GM12801 (cell line): ENCODE data around the gene CR2.

ENCODE experiments used
- TF ChIP-seq, protein P1 (sequence below): IDR thresholded peaks from one replicate; pipeline ENCODE4 v1.5.1; 2011; ENCODE audit warnings: control low read depth; ENCODE audit not compliant: insufficient read length; ENCODE audit errors: extremely low read depth

Gene CR2

DNA sequence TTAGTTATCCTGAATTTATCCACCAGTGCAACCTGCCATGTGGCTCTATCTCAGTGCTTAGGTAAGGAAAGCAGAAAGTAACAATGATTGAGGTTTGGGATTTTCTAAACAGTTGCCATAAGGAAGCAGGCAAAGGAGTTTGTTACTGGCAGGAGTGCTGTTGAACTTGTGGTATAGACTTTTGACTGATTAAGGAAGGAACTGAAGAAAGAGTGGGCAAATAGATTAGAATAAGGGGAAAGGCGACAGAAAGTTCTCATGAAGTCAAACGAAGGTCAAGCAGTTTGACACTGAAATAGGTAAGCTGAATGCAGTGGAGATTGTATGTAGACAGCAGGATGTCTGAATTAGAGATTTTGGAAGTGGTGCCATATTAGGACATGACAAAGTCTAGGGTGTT is 24.2 kb upstream of the CR2 start:
- TF ChIP-seq, protein P1, sequence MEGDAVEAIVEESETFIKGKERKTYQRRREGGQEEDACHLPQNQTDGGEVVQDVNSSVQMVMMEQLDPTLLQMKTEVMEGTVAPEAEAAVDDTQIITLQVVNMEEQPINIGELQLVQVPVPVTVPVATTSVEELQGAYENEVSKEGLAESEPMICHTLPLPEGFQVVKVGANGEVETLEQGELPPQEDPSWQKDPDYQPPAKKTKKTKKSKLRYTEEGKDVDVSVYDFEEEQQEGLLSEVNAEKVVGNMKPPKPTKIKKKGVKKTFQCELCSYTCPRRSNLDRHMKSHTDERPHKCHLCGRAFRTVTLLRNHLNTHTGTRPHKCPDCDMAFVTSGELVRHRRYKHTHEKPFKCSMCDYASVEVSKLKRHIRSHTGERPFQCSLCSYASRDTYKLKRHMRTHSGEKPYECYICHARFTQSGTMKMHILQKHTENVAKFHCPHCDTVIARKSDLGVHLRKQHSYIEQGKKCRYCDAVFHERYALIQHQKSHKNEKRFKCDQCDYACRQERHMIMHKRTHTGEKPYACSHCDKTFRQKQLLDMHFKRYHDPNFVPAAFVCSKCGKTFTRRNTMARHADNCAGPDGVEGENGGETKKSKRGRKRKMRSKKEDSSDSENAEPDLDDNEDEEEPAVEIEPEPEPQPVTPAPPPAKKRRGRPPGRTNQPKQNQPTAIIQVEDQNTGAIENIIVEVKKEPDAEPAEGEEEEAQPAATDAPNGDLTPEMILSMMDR = no peak

DNA sequence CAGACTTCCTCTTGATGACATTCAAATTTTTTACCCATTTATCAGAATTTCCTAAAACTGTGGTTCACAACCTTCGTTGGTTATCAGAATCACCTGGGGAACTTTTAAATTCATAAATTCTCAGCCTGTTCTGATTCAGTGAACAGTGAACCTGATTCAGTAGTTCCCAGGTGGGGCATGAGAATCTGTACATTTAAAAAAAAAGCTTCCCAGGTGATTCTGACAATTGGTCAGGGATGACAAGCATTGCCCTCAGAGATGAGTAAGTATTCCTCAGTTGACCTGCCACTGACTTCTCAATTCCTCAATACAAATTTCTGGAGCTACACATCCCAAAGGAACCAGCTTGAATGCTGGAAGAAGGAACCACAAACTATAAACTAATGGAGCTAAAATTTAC is 23.5 kb upstream of the CR2 start:
- TF ChIP-seq, protein P1 = no peak

DNA sequence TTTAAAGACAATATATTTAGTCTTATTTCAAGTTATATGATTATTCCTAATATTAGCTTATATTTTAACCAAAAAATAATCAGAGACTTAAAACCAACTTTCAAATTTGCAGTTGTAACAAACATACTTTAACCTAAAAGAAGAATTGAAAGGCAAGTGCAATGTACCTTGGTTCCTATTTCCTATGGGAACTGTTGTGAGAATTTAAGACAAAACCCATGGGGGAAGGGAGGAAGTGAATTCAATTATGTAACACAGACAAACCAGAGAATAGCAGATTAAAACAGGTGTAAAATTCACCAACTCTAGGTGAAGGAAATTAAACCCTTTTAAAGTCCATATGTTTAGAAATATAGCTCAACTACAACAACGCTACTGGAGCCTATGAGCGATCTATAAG is 22.6 kb upstream of the CR2 start:
- TF ChIP-seq, protein P1 = no peak

DNA sequence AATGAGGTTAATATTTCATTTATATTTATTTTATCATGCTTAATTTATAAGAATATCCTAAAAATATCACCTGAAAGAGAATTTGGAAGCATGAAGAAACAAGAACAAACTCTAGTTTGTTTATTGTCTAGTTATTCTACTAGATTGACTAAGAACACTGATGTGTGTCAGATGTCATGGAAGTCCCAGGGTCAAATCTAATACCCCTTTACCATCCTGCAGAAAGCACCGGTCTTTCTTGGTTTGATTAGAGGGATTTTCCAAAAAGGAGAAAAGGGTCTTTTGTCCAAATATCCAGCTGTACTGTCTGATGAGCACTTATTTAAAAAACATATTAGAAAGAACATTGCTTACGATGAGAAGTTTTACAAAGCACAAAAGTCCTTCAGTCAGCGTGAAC is 20.7 kb upstream of the CR2 start:
- TF ChIP-seq, protein P1 = no peak

DNA sequence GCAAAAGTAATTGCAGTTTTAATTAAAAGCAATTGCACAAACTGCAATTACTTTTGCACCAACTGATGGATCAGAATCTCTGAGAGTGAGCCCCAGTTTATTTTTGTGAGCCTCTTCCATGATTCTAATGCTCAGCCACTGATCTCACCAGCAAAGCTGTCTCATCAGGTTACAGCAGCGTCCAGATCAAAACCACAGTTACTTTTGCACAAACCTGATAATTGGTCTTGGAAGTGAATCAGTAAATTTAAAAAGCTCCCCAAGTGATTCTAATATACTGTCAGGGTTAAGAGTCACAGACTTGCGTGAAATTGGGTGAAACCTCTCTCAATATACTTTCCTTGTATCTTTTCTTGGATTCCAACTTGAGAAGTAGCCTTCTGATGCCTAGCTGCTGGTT is 13.5 kb upstream of the CR2 start:
- TF ChIP-seq, protein P1 = no peak

DNA sequence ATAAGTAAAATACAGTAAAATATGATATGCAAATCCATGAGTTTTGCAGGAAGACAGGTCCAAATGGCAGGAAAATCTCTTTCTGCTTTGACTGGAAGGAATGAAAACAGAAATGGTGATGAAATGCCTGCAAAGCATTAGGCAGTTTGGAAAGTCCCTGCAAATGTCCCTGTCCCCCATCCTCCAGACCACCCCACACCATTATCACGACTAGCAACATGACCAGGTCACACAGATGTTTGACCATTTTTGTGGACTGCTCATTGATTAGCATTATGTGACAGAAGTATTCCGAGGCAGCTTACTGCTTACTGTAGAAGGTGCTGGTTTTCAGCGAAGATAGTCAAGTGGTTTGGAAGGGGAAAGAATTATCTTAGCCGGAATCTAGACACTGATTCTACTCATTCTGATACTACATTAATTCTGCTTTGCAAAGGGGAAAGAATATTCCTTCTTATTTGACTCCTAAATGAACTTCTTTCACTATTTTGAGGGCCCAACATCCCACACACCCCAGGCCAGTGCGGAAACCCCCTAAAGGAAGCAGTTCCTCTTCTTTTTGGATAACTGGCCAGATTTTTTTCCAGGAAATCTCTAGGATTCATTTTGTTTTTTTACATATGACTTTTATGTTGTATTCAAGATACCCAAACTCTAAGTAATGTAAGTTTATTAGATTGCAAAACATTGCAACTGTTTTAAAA is 9.5 kb upstream of the CR2 start:
- TF ChIP-seq, protein P1 = no peak

DNA sequence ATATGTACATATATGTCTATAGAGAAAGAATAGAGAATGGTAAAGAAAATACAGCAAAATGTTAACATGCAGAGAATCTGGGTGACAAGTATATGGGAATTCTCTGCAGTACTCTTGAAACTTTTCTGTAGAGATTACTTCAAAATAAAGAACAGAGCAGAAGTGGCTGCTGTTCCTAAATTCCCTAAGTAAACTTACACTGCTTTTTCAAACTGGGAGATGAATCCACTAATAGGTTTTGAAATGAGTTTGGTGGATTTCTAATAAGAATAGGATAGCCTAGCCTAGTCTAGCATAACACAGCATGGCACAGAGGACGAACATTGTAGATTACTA is 450 bp upstream of the CR2 start:
- TF ChIP-seq, protein P1 = no peak
